Hepatocyte (in vitro differentiated cells): ENCODE results near the gene CHD5. TPM values are rescaled to one million over a fixed set of nuclear protein-coding genes. Genes with fewer than 3 reads are reported as not detected.

Experiments
- DNase-seq: peaks from one replicate; pipeline ENCODE4 v3.0.0-alpha.2; 2016; ENCODE audit warnings: low spot score
- H2AFZ ChIP-seq: fragments of 200-600 bp; sonication (generic); 2 replicates; pipeline ENCODE4 v1.6.0; 2016; ENCODE audit warnings: antibody characterized with exemption, mild to moderate bottlenecking
- H3K27ac ChIP-seq: fragments of 200-600 bp; sonication (generic); 2 replicates; pipeline ENCODE4 v1.5.1; 2016; ENCODE audit warnings: mild to moderate bottlenecking
- H3K27me3 ChIP-seq: fragments of 200-600 bp; sonication (generic); 2 replicates; pipeline ENCODE4 v1.6.1; 2016
- H3K36me3 ChIP-seq: fragments of 200-600 bp; sonication (generic); replicated peaks from 2 replicates; pipeline ENCODE4 v1.5.1; 2016; ENCODE audit warnings: low read depth; ENCODE audit not compliant: insufficient read depth
- H3K4me1 ChIP-seq: fragments of 200-600 bp; sonication (generic); 2 replicates; pipeline ENCODE4 v1.5.1; 2016; ENCODE audit warnings: mild to moderate bottlenecking, moderate library complexity; ENCODE audit not compliant: insufficient read depth
- H3K4me2 ChIP-seq: fragments of 200-600 bp; sonication (generic); 2 replicates; pipeline ENCODE4 v1.6.0; 2016
- H3K4me3 ChIP-seq: fragments of 200-600 bp; sonication (generic); 2 replicates; pipeline ENCODE4 v1.5.1; 2016; ENCODE audit warnings: mild to moderate bottlenecking
- H3K79me2 ChIP-seq: fragments of 200-600 bp; sonication (generic); 2 replicates; pipeline ENCODE4 v1.6.0; 2017; ENCODE audit warnings: mild to moderate bottlenecking
- H3K9me2 ChIP-seq: fragments of 200-600 bp; sonication (generic); replicated peaks from 2 replicates; pipeline ENCODE4 v1.6.0; 2017; ENCODE audit warnings: mild to moderate bottlenecking; ENCODE audit not compliant: insufficient read depth
- H3K9me3 ChIP-seq: fragments of 200-600 bp; sonication (generic); 2 replicates; pipeline ENCODE4 v1.5.1; 2016; ENCODE audit warnings: low read depth, mild to moderate bottlenecking
- H4K20me1 ChIP-seq: fragments of 200-600 bp; sonication (generic); 2 replicates; pipeline ENCODE4 v1.6.0; 2016; ENCODE audit warnings: mild to moderate bottlenecking; ENCODE audit not compliant: insufficient read depth, poor library complexity, severe bottlenecking
- EZH2 ChIP-seq: fragments of 200-600 bp; sonication (generic); IDR thresholded peaks from 2 replicates; pipeline ENCODE4 v1.6.1; 2016; ENCODE audit warnings: antibody characterized with exemption, mild to moderate bottlenecking, borderline replicate concordance
- EZH2phosphoT487 ChIP-seq: fragments of 200-600 bp; sonication (generic); IDR thresholded peaks from one replicate; pipeline ENCODE4 v1.6.1; 2018; ENCODE audit warnings: antibody characterized with exemption, mild to moderate bottlenecking, low read depth, moderate library complexity; ENCODE audit not compliant: unreplicated experiment, severe bottlenecking
- WGBS: methylation state at CpG from one replicate; pipeline ENCODE4 v1.1.6; 2016; ENCODE audit warnings: low lambda C conversion rate; ENCODE audit errors: missing lambda C conversion rate; 5-methylcytosine and 5-hydroxymethylcytosine counted together
- polyA plus RNA-seq: library from polyadenylated mRNA; unstranded; fragments of >200 nt; fragmentation: Nextera tagmentation; extraction: Ambion mirVana; gene quantifications from 2 replicates; pipeline ENCODE4 v1.2.1, GENCODE V29; 2016
- total RNA-seq: library from RNA; depleted of rRNA; stranded (reverse); fragments of >200 nt; gene quantifications from 2 replicates; pipeline ENCODE4 v1.2.3, GENCODE V29; 2014
- TF ChIP-seq, protein P1 (sequence below): fragments of 200-600 bp; sonication (generic); IDR thresholded peaks from 2 replicates; pipeline ENCODE4 v1.5.1; 2016; ENCODE audit warnings: antibody characterized with exemption, mild to moderate bottlenecking; ENCODE audit not compliant: poor library complexity

The CHD5 gene
- total and polyA plus RNA-seq, 2 experiments from 2014 or later: 0.13 TPM; not detected in 1

DNA sequence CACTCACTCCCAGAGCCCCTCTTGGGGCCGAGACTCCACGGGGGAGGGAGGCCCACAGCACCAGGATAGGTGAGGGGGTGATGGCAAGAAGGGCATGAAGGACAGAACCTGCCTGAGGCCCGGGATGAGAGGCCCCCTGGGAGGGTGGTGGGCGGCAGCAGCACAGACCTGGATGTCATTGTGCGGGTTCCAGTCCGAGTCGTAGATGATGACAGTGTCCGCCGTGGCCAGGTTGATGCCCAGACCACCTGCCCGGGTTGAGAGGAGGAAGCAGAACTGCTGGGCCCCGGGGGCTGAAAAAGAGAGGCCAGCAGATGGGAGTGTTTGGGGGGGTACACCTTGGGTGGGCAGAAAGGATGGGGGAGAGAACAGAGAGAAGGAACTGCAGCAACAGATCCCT is 50.1 kb downstream of the CHD5 start:
- no peaks in the 10 kb centered on the region for H3K27me3 ChIP-seq
- H3K27ac ChIP-seq: no peak overlapping the region
- H3K79me2 ChIP-seq: no peaks in the 10 kb centered on the region
- no peaks in the 10 kb centered on the region for H3K9me3 ChIP-seq
- WGBS: 91% methylated on average over 11 of the region's 11 CpGs
- H3K36me3 ChIP-seq: no peaks in the 10 kb centered on the region
- no peaks in the 10 kb centered on the region for H4K20me1 ChIP-seq
- H3K4me1 ChIP-seq: no peaks in the 10 kb centered on the region
- TF ChIP-seq, protein P1, sequence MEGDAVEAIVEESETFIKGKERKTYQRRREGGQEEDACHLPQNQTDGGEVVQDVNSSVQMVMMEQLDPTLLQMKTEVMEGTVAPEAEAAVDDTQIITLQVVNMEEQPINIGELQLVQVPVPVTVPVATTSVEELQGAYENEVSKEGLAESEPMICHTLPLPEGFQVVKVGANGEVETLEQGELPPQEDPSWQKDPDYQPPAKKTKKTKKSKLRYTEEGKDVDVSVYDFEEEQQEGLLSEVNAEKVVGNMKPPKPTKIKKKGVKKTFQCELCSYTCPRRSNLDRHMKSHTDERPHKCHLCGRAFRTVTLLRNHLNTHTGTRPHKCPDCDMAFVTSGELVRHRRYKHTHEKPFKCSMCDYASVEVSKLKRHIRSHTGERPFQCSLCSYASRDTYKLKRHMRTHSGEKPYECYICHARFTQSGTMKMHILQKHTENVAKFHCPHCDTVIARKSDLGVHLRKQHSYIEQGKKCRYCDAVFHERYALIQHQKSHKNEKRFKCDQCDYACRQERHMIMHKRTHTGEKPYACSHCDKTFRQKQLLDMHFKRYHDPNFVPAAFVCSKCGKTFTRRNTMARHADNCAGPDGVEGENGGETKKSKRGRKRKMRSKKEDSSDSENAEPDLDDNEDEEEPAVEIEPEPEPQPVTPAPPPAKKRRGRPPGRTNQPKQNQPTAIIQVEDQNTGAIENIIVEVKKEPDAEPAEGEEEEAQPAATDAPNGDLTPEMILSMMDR: no peak
- TF ChIP-seq EZH2 (no peak), EZH2phosphoT487 (no peak)
- no peak overlapping the region for H2AFZ ChIP-seq
- DNase-seq: no peak
- H3K9me2 ChIP-seq: no peaks in the 10 kb centered on the region
- H3K4me2 ChIP-seq: no peak overlapping the region
- H3K4me3 ChIP-seq: no peak overlapping the region

DNA sequence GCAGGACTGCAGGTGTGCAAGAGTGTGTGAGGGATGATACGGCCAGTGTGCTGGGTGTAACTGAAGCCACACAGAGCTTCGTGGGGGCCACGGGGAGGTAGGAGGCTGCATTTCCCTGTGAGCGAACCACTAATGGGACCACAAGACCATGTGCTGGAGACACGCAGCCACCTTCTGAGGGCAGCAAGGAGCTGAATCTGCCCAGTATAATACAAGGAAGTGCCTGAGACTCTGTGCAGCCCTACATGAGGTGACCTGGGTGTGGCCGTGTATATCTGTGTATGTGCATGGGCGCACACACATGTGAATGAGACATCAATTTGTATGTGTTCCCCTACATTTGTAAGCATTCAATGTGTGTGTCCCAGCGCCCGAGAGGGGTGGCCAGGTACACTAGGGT is 50.8 kb downstream of the CHD5 start:
- Histone ChIP-seq H3K9me2 (no peaks in the 10 kb centered on the region), H3K9me3 (no peaks in the 10 kb centered on the region), H3K4me1 (no peaks in the 10 kb centered on the region), H3K27ac (no peak overlapping the region), H3K4me2 (no peak overlapping the region), H4K20me1 (no peaks in the 10 kb centered on the region), H3K4me3 (no peak overlapping the region), H3K36me3 (no peaks in the 10 kb centered on the region), H2AFZ (no peak overlapping the region), H3K79me2 (no peaks in the 10 kb centered on the region), H3K27me3 (no peaks in the 10 kb centered on the region)
- no peak for DNase-seq
- 89% methylated on average over 9 of the region's 9 CpGs for WGBS
- TF ChIP-seq EZH2phosphoT487: no peak
- TF ChIP-seq EZH2: no peak
- TF ChIP-seq, protein P1: no peak

DNA sequence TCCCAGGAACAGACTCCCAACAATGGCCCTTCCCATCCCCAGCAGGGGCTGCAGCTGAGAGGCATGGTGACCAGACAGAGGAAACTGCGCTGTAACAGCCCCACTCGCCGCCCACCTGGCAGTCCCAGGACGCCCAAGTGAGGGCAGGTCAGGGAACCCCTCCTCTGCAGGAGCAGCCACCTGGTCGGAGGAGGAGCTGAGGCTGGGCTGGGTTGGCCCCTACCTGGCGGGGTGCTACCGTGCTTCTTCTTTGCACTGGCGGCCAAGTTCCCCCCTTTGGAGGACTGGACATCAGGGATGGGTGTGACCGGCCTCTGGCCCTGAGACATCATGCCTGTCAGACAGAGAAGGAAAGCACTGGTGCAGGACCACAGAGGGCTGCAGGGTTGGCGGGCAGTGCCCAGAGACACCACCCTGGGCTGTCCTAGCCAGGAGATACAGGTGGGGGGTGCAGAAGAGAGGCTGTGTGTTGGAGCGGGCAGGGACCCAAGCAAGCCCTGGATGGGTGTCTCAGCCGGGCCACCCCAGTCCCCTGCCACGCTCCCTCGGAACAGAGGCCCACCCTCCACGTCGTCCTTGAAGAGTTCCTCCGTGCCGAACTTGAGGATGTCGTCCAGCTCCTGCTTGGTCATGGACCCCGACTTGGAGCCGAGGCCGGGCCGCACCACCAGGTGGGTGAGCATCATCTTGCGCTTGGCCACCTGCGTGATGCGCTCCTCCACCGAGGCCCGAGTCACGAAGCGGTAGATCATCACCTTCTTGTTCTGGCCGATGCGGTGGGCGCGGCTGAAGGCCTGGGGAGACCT is 51.6 kb downstream of the CHD5 start:
- Histone ChIP-seq H3K36me3 (no peaks in the 10 kb centered on the region), H3K27me3 (no peaks in the 10 kb centered on the region), H4K20me1 (no peaks in the 10 kb centered on the region), H3K27ac (no peak overlapping the region), H3K4me1 (no peaks in the 10 kb centered on the region), H3K79me2 (no peaks in the 10 kb centered on the region), H2AFZ (no peak overlapping the region), H3K9me2 (no peaks in the 10 kb centered on the region), H3K4me2 (no peak overlapping the region), H3K4me3 (no peak overlapping the region), H3K9me3 (no peaks in the 10 kb centered on the region)
- DNase-seq: no peak
- TF ChIP-seq, protein P1: no peak
- TF ChIP-seq EZH2 (no peak), EZH2phosphoT487 (no peak)
- WGBS: 96% methylated on average over 34 of the region's 34 CpGs
